ENCODE measurements around the gene NFKB1. TPM values are rescaled to one million over a fixed set of nuclear protein-coding genes. Genes with fewer than 3 reads are reported as not detected.

Gene NFKB1
- total and polyA plus RNA-seq, 2 donors, result 26.0 to 42.6 TPM

GRCh38 chr4:102623622-102624021 is 122.5 kb downstream of the NFKB1 start:
- peaks cover 0 to 41% of the 10 kb centered on the region in 2 donors for H3K4me1 ChIP-seq (ENCODE audit: control insufficient read depth in 2 of 2, insufficient read depth in 2 of 2, low read length in 2 of 2)
- no peak for DNase-seq (ENCODE audit: low read depth in 6 of 9, low spot score in 9 of 9)
- 97% methylated on average over 5 of the region's 5 CpGs for WGBS

GRCh38 chr4:102624505-102624904 is 123.3 kb downstream of the NFKB1 start:
- H3K9me3 ChIP-seq (ENCODE audit: control insufficient read depth in 2 of 2, insufficient read depth in 1 of 2, low read length in 1 of 2), result no peaks in the 10 kb centered on the region
- H3K4me3 ChIP-seq (ENCODE audit: low read length in 2 of 2), result no peak overlapping the region
- H3K27me3 ChIP-seq (ENCODE audit: control insufficient read depth in 2 of 2, insufficient read depth in 1 of 2, low read length in 1 of 2), result no peaks in the 10 kb centered on the region
- H3K36me3 ChIP-seq (ENCODE audit: control insufficient read depth in 2 of 2, insufficient read depth in 2 of 2, low read length in 1 of 2), result no peaks in the 10 kb centered on the region
- H3K27ac ChIP-seq (ENCODE audit: low read depth in 1 of 2, low read length in 1 of 2), result no peak overlapping the region
- peaks cover under 1 to 44% of the 10 kb centered on the region in 2 donors for H3K4me1 ChIP-seq (ENCODE audit: control insufficient read depth in 2 of 2, insufficient read depth in 2 of 2, low read length in 2 of 2)
- 96% methylated on average over 4 of the region's 4 CpGs for WGBS
- no peak for DNase-seq (ENCODE audit: low read depth in 6 of 9, low spot score in 9 of 9)

More at GRCh38 chr4:102623622-102624021, 122.5 kb downstream of the NFKB1 start:
- Histone ChIP-seq H3K27me3 (ENCODE audit: control insufficient read depth in 2 of 2, insufficient read depth in 1 of 2, low read length in 1 of 2) (no peaks in the 10 kb centered on the region), H3K4me3 (ENCODE audit: low read length in 2 of 2) (no peak overlapping the region), H3K36me3 (ENCODE audit: control insufficient read depth in 2 of 2, insufficient read depth in 2 of 2, low read length in 1 of 2) (no peaks in the 10 kb centered on the region), H3K27ac (ENCODE audit: low read depth in 1 of 2, low read length in 1 of 2) (no peak overlapping the region), H3K9me3 (ENCODE audit: control insufficient read depth in 2 of 2, insufficient read depth in 1 of 2, low read length in 1 of 2) (no peaks in the 10 kb centered on the region)

GRCh38 chr4:102625232-102625930 is 124.2 kb downstream of the NFKB1 start:
- 40% methylated on average over 3 of the region's 3 CpGs for WGBS
- no peaks in the 10 kb centered on the region for H3K27me3 ChIP-seq (ENCODE audit: control insufficient read depth in 2 of 2, insufficient read depth in 1 of 2, low read length in 1 of 2)
- H3K9me3 ChIP-seq (ENCODE audit: control insufficient read depth in 2 of 2, insufficient read depth in 1 of 2, low read length in 1 of 2), result no peaks in the 10 kb centered on the region
- no peaks in the 10 kb centered on the region for H3K36me3 ChIP-seq (ENCODE audit: control insufficient read depth in 2 of 2, insufficient read depth in 2 of 2, low read length in 1 of 2)
- peak in 3 of 9 donors; percentile 50 to 80 (median 58) for DNase-seq (ENCODE audit: low read depth in 6 of 9, low spot score in 9 of 9)
- H3K4me1 ChIP-seq (ENCODE audit: control insufficient read depth in 2 of 2, insufficient read depth in 2 of 2, low read length in 2 of 2), result peaks cover 5 to 51% of the 10 kb centered on the region in 2 donors
- H3K4me3 ChIP-seq (ENCODE audit: low read length in 2 of 2), result no peak overlapping the region
- no peak overlapping the region for H3K27ac ChIP-seq (ENCODE audit: low read depth in 1 of 2, low read length in 1 of 2)

- Histone ChIP-seq H3K9me3 (ENCODE audit: control insufficient read depth in 2 of 2, insufficient read depth in 1 of 2, low read length in 1 of 2) (no peaks in the 10 kb centered on the region), H3K27ac (ENCODE audit: low read depth in 1 of 2, low read length in 1 of 2) (no peak overlapping the region), H3K36me3 (ENCODE audit: control insufficient read depth in 2 of 2, insufficient read depth in 2 of 2, low read length in 1 of 2) (peaks cover 4 to 5% of the 10 kb centered on the region in 2 donors), H3K4me1 (ENCODE audit: control insufficient read depth in 2 of 2, insufficient read depth in 2 of 2, low read length in 2 of 2) (peaks cover 14 to 63% of the 10 kb centered on the region in 2 donors), H3K27me3 (ENCODE audit: control insufficient read depth in 2 of 2, insufficient read depth in 1 of 2, low read length in 1 of 2) (no peaks in the 10 kb centered on the region), H3K4me3 (ENCODE audit: low read length in 2 of 2) (no peak overlapping the region)
- DNase-seq (ENCODE audit: low read depth in 6 of 9, low spot score in 9 of 9), result no peak
- 92% methylated on average over 3 of the region's 3 CpGs for WGBS
Measured at GRCh38 chr4:102627831-102628523, 126.8 kb downstream of the NFKB1 start.

GRCh38 chr4:102629673-102630072 is 128.5 kb downstream of the NFKB1 start:
- no peaks in the 10 kb centered on the region for H3K9me3 ChIP-seq (ENCODE audit: control insufficient read depth in 2 of 2, insufficient read depth in 1 of 2, low read length in 1 of 2)

GRCh38 chr4:102631616-102632015 is 130.5 kb downstream of the NFKB1 start:
- no peak overlapping the region for H3K4me3 ChIP-seq (ENCODE audit: low read length in 2 of 2)
- WGBS, result 85% methylated on average over 7 of the region's 7 CpGs
- peaks cover 8 to 15% of the 10 kb centered on the region in 2 donors for H3K36me3 ChIP-seq (ENCODE audit: control insufficient read depth in 2 of 2, insufficient read depth in 2 of 2, low read length in 1 of 2)
- peaks cover 14 to 55% of the 10 kb centered on the region in 2 donors for H3K4me1 ChIP-seq (ENCODE audit: control insufficient read depth in 2 of 2, insufficient read depth in 2 of 2, low read length in 2 of 2)
- H3K9me3 ChIP-seq (ENCODE audit: control insufficient read depth in 2 of 2, insufficient read depth in 1 of 2, low read length in 1 of 2), result no peaks in the 10 kb centered on the region
- H3K27ac ChIP-seq (ENCODE audit: low read depth in 1 of 2, low read length in 1 of 2), result peak overlapping the region in 1 of 2 donors; percentile 91
- no peak for DNase-seq (ENCODE audit: low read depth in 6 of 9, low spot score in 9 of 9)
- H3K27me3 ChIP-seq (ENCODE audit: control insufficient read depth in 2 of 2, insufficient read depth in 1 of 2, low read length in 1 of 2), result no peaks in the 10 kb centered on the region

More at GRCh38 chr4:102629673-102630072, 128.5 kb downstream of the NFKB1 start:
- peaks cover 14 to 62% of the 10 kb centered on the region in 2 donors for H3K4me1 ChIP-seq (ENCODE audit: control insufficient read depth in 2 of 2, insufficient read depth in 2 of 2, low read length in 2 of 2)
- H3K36me3 ChIP-seq (ENCODE audit: control insufficient read depth in 2 of 2, insufficient read depth in 2 of 2, low read length in 1 of 2), result peaks cover 8 to 13% of the 10 kb centered on the region in 2 donors
- peak in 3 of 9 donors; percentile 27 to 59 (median 47) for DNase-seq (ENCODE audit: low read depth in 6 of 9, low spot score in 9 of 9)
- H3K4me3 ChIP-seq (ENCODE audit: low read length in 2 of 2), result peak overlapping the region in 1 of 2 donors; percentile 11
- WGBS, result 97% methylated on average over 13 of the region's 13 CpGs
- peak overlapping the region in 1 of 2 donors; percentile 91 for H3K27ac ChIP-seq (ENCODE audit: low read depth in 1 of 2, low read length in 1 of 2)
- no peaks in the 10 kb centered on the region for H3K27me3 ChIP-seq (ENCODE audit: control insufficient read depth in 2 of 2, insufficient read depth in 1 of 2, low read length in 1 of 2)

- 65% methylated on average over 6 of the region's 6 CpGs for WGBS
- no peak for DNase-seq (ENCODE audit: low read depth in 6 of 9, low spot score in 9 of 9)
- H3K4me1 ChIP-seq (ENCODE audit: control insufficient read depth in 2 of 2, insufficient read depth in 2 of 2, low read length in 2 of 2), result peaks cover 14 to 53% of the 10 kb centered on the region in 2 donors
- H3K27me3 ChIP-seq (ENCODE audit: control insufficient read depth in 2 of 2, insufficient read depth in 1 of 2, low read length in 1 of 2), result no peaks in the 10 kb centered on the region
- H3K36me3 ChIP-seq (ENCODE audit: control insufficient read depth in 2 of 2, insufficient read depth in 2 of 2, low read length in 1 of 2), result peaks cover 11 to 19% of the 10 kb centered on the region in 2 donors
- no peak overlapping the region for H3K27ac ChIP-seq (ENCODE audit: low read depth in 1 of 2, low read length in 1 of 2)
- H3K4me3 ChIP-seq (ENCODE audit: low read length in 2 of 2), result no peak overlapping the region
- no peaks in the 10 kb centered on the region for H3K9me3 ChIP-seq (ENCODE audit: control insufficient read depth in 2 of 2, insufficient read depth in 1 of 2, low read length in 1 of 2)
Measured at GRCh38 chr4:102632241-102633065, 131.3 kb downstream of the NFKB1 start.

GRCh38 chr4:102633100-102633499 is 131.9 kb downstream of the NFKB1 start:
- no peak for DNase-seq (ENCODE audit: low read depth in 6 of 9, low spot score in 9 of 9)
- Histone ChIP-seq H3K9me3 (ENCODE audit: control insufficient read depth in 2 of 2, insufficient read depth in 1 of 2, low read length in 1 of 2) (no peaks in the 10 kb centered on the region), H3K27ac (ENCODE audit: low read depth in 1 of 2, low read length in 1 of 2) (no peak overlapping the region), H3K4me1 (ENCODE audit: control insufficient read depth in 2 of 2, insufficient read depth in 2 of 2, low read length in 2 of 2) (peaks cover 14 to 51% of the 10 kb centered on the region in 2 donors), H3K36me3 (ENCODE audit: control insufficient read depth in 2 of 2, insufficient read depth in 2 of 2, low read length in 1 of 2) (peaks cover 11 to 24% of the 10 kb centered on the region in 2 donors), H3K27me3 (ENCODE audit: control insufficient read depth in 2 of 2, insufficient read depth in 1 of 2, low read length in 1 of 2) (no peaks in the 10 kb centered on the region), H3K4me3 (ENCODE audit: low read length in 2 of 2) (no peak overlapping the region)
- WGBS, result 81% methylated on average over 6 of the region's 6 CpGs

Data from thymus (tissue), 11 donors.